SK-N-SH treated with all-trans-retinoic acid at 6 μM for 48 hours (cell line): Measurements from ENCODE around the gene KIAA1210.

ENCODE experiments used
- ARNTL ChIP-seq: fragments of 450-650 bp; formaldehyde crosslinking; IDR thresholded peaks from 2 replicates; pipeline ENCODE4 v1.5.0; 2020; ENCODE audit warnings: low read depth, mild to moderate bottlenecking, moderate library complexity, borderline replicate concordance
- CSDC2 ChIP-seq: fragments of 250-450 bp; sonication (Bioruptor Pico); IDR thresholded peaks from 2 replicates; pipeline ENCODE4 v1.5.0; 2020; ENCODE audit warnings: mild to moderate bottlenecking, moderate library complexity
- GLIS3 ChIP-seq: fragments of 250-450 bp; sonication (Bioruptor Pico); IDR thresholded peaks from 2 replicates; pipeline ENCODE4 v1.5.0; 2020; ENCODE audit warnings: mild to moderate bottlenecking, moderate library complexity
- OSR1 ChIP-seq: fragments of 250-450 bp; sonication (Bioruptor Pico); IDR thresholded peaks from 2 replicates; pipeline ENCODE4 v1.8.0; 2022; ENCODE audit warnings: moderate library complexity, mild to moderate bottlenecking, inconsistent platforms
- TOX ChIP-seq: fragments of 250-450 bp; sonication (Bioruptor Pico); IDR thresholded peaks from 2 replicates; pipeline ENCODE4 v1.8.0; 2021; ENCODE audit warnings: mild to moderate bottlenecking, moderate library complexity, borderline replicate concordance
- ZNF8 ChIP-seq: fragments of 450-650 bp; formaldehyde crosslinking; IDR thresholded peaks from 2 replicates; pipeline ENCODE4 v1.5.0; 2020; ENCODE audit warnings: mild to moderate bottlenecking, moderate library complexity
- TF ChIP-seq, protein P1 (sequence below): fragments of 250-450 bp; sonication (Bioruptor Pico); IDR thresholded peaks from 2 replicates; pipeline ENCODE4 v1.5.1; 2020; ENCODE audit warnings: low read depth, mild to moderate bottlenecking, moderate library complexity

DNA sequence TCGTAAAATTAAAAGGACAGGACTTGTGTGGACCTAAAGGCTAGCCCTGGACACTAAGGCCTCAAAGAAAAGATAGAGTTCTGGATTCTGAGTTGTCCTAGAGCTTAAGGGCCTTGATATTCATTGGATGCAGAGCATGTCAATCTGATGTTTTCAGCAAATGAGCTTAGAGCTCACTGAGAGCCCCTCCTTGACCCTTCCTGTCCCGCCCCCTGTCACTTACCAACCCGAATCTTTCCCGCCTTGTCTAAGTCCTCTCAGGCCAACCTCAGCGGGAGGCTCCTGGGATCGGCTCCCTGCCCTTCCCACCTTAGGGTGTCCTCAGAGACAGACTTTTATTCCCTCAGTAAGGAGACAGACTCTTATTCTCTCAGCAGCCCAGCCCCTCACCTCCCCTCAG lies 54.9 kb downstream of the KIAA1210 start, which contains the start of gene CT47C1:
- TF ChIP-seq ARNTL (CRISPR knock-in tag) (no peak), CSDC2 (CRISPR knock-in tag) (no peak), TOX (CRISPR knock-in tag) (no peak), OSR1 (no peak), GLIS3 (CRISPR knock-in tag) (no peak), ZNF8 (no peak)
- TF ChIP-seq, protein P1, sequence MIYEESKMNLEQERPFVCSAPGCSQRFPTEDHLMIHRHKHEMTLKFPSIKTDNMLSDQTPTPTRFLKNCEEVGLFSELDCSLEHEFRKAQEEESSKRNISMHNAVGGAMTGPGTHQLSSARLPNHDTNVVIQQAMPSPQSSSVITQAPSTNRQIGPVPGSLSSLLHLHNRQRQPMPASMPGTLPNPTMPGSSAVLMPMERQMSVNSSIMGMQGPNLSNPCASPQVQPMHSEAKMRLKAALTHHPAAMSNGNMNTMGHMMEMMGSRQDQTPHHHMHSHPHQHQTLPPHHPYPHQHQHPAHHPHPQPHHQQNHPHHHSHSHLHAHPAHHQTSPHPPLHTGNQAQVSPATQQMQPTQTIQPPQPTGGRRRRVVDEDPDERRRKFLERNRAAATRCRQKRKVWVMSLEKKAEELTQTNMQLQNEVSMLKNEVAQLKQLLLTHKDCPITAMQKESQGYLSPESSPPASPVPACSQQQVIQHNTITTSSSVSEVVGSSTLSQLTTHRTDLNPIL (CRISPR knock-in tag) = no peak
